ENCODE measurements around the gene EFNB2.

EFNB2 gene

DNA sequence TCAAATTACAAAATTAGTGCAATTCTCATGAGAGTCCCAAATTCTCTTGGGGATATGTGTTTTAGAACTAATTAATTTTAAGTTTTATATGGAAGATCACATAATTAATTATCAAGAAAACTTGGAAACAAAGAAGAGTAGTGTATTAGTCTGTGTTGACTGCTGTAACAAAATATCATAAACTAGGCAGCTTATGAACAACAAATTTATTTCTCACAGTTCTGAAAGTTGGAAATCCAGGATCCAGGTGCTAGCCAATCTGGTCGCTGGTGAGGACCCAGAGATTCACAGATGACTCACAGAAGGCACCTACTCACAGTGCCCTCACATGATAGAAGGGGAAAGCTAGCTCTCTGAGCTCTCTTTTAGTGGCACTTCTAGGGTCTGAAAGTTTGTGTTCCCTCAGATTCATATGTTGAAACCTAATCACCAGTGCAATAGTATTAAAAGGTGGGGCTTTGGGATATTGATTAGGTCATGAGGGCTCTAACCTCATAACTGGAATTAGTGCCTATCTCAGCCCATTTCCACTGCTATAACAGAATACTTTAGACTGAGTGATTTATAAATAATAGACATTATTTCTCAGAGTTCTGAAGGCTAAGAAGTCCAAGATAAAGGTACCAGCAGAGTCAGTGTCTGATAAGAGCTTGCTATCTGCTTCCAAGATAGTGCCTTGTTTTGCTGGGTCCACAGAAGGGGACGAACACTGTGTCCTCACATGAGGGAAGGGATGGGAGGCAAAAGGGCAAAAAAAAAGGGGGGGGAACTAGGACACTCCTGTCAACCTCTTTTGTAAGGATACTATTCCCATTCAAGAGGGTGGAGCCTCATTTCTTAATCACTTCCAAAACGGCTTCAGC is 34.0 kb upstream of the EFNB2 start:
- no peak overlapping the region for H3K27ac ChIP-seq (replicated peaks)
- no peak for DNase-seq (ENCODE audit: low read depth in 1 of 2, low spot score in 1 of 2)
- TF ChIP-seq, protein P1, sequence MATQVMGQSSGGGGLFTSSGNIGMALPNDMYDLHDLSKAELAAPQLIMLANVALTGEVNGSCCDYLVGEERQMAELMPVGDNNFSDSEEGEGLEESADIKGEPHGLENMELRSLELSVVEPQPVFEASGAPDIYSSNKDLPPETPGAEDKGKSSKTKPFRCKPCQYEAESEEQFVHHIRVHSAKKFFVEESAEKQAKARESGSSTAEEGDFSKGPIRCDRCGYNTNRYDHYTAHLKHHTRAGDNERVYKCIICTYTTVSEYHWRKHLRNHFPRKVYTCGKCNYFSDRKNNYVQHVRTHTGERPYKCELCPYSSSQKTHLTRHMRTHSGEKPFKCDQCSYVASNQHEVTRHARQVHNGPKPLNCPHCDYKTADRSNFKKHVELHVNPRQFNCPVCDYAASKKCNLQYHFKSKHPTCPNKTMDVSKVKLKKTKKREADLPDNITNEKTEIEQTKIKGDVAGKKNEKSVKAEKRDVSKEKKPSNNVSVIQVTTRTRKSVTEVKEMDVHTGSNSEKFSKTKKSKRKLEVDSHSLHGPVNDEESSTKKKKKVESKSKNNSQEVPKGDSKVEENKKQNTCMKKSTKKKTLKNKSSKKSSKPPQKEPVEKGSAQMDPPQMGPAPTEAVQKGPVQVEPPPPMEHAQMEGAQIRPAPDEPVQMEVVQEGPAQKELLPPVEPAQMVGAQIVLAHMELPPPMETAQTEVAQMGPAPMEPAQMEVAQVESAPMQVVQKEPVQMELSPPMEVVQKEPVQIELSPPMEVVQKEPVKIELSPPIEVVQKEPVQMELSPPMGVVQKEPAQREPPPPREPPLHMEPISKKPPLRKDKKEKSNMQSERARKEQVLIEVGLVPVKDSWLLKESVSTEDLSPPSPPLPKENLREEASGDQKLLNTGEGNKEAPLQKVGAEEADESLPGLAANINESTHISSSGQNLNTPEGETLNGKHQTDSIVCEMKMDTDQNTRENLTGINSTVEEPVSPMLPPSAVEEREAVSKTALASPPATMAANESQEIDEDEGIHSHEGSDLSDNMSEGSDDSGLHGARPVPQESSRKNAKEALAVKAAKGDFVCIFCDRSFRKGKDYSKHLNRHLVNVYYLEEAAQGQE (IDR thresholded peaks at IDR 0.05; ENCODE audit: insufficient replicate concordance, low read depth) = no peak
- TF ChIP-seq, protein P2, sequence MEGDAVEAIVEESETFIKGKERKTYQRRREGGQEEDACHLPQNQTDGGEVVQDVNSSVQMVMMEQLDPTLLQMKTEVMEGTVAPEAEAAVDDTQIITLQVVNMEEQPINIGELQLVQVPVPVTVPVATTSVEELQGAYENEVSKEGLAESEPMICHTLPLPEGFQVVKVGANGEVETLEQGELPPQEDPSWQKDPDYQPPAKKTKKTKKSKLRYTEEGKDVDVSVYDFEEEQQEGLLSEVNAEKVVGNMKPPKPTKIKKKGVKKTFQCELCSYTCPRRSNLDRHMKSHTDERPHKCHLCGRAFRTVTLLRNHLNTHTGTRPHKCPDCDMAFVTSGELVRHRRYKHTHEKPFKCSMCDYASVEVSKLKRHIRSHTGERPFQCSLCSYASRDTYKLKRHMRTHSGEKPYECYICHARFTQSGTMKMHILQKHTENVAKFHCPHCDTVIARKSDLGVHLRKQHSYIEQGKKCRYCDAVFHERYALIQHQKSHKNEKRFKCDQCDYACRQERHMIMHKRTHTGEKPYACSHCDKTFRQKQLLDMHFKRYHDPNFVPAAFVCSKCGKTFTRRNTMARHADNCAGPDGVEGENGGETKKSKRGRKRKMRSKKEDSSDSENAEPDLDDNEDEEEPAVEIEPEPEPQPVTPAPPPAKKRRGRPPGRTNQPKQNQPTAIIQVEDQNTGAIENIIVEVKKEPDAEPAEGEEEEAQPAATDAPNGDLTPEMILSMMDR (IDR thresholded peaks at IDR 0.05; ENCODE audit: insufficient read depth, low read length) = no peak
- TF ChIP-seq GABPA (IDR thresholded peaks at IDR 0.05; ENCODE audit: low read depth) (no peak), SPI1 (IDR thresholded peaks at IDR 0.05; ENCODE audit: borderline replicate concordance, low read depth) (no peak), POLR2AphosphoS5 (IDR thresholded peaks at IDR 0.05; ENCODE audit: low read depth) (no peak)
- H3K27me3 ChIP-seq (ENCODE audit: insufficient read depth, poor library complexity, severe bottlenecking) = no peaks in the 10 kb centered on the region
- H3K4me3 ChIP-seq (replicated peaks; ENCODE audit: insufficient read depth, low read length) = no peak overlapping the region

DNA sequence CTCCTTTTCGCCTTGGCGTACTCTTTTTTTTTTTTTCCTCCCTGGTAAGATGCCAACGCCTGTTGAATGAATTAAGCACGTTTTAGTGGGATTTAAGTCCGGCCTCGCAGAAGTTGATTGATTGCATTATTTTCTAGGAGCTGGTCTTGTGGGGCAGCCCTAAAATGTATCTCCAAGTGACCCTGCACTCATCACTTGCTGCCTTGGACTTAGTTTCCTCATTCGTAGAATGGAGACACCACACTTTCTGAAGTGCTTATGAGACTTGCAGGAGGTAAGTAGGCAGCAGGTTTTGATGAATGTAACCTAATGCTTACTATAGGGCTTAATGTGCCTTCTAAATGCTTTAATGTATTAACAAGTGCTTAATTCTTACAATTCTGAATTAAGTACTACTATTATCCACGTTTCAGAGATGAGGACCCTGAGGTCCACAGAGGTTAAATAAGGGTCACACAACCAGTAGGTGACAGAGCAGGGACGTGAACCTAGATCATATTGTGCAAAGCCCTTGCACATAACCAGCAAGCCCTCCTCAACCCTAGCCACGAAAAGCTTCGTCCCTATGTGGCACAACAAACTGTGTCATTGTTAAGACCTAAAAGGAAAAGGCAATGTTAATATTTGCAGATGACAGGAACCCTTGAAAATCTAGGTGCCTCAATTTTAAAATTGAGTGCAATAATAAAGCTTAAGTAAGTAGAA is 33.0 kb upstream of the EFNB2 start:
- TF ChIP-seq POLR2AphosphoS5 (IDR thresholded peaks at IDR 0.05; ENCODE audit: low read depth) = no peak
- TF ChIP-seq, protein P2 (IDR thresholded peaks at IDR 0.05; ENCODE audit: insufficient read depth, low read length) = no peak
- TF ChIP-seq, protein P1 (IDR thresholded peaks at IDR 0.05; ENCODE audit: insufficient replicate concordance, low read depth) = no peak
- no peaks in the 10 kb centered on the region for H3K27me3 ChIP-seq (ENCODE audit: insufficient read depth, poor library complexity, severe bottlenecking)
- H3K4me3 ChIP-seq (replicated peaks; ENCODE audit: insufficient read depth, low read length) = peak overlapping the region; percentile 74
- peak in 1 of 2 experiments; percentile 25 for DNase-seq (ENCODE audit: low read depth in 1 of 2, low spot score in 1 of 2)
- H3K27ac ChIP-seq (replicated peaks) = peak overlapping the region; percentile 98

DNA sequence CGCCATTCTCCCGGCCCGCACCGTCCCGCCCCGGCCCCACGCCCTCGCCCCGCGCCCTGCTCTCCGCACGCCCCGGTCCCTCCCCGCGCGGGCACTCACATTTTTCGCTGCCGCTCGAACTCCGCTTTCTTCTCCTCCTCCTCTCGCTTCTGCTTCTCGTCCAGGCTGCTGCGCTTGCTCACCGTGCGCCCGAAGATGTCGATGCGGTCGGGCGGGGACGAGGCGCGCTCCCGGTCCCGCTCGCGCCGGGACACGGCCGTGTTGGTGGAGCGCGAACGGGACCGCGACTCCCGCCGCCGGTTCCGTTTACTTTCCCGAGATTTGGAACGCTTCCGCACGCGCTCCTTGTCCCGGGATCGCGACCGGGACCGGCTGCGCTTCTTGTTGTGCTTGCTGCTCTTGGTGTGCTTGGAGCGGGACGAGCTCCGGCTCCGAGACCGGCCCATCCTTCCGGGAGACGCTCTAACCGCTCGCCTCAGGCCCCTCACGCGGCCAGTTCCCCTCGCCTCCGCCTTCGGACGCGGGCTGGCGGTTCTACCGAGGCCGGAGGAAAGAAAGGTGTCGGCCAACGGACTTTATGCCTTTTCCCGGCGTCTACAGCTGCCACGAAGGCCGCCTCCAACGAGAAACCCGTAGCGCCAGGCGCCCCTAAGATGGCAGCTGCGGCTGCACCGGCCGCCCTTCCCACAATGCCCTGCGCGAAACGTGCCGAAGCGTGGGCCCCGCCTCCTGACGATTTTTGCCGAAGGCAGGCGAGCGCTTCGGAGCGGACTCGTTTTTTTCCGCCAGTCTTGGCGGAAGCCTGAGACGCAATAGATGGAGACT is 32.2 kb upstream of the EFNB2 start, which contains the start of gene ARGLU1:
TSS of gene ARGLU1 (minus strand) at position 664 of the 825 bp plus-strand sequence. CDS start at position 446, 218 bp downstream.
- Histone ChIP-seq H3K27me3 (ENCODE audit: insufficient read depth, poor library complexity, severe bottlenecking) (no peaks in the 10 kb centered on the region), H3K4me3 (replicated peaks; ENCODE audit: insufficient read depth, low read length) (peak within 1 kb of the TSS; percentile 74), H3K27ac (replicated peaks) (peak within 1 kb of the TSS; percentile 98)
- TF ChIP-seq SPI1 (IDR thresholded peaks at IDR 0.05; ENCODE audit: borderline replicate concordance, low read depth) (no peak), POLR2AphosphoS5 (IDR thresholded peaks at IDR 0.05; ENCODE audit: low read depth) (peak; percentile 96)
- TF ChIP-seq, protein P1 (IDR thresholded peaks at IDR 0.05; ENCODE audit: insufficient replicate concordance, low read depth) = peak; percentile 49
- DNase-seq (ENCODE audit: low read depth in 1 of 2, low spot score in 1 of 2) = peak; percentile 82 to 95

All from HL-60 (cell line).